WERI-Rb-1 (cell line): Measurements from ENCODE around the gene CHD8.
"Not testable (repeated sequence)": the region's sequence is repeated elsewhere in the genome, so short reads cannot be mapped to it uniquely, and the experiment has no call there.

ENCODE experiments used
- DNase-seq: peaks from one replicate; pipeline ENCODE4 v3.0.0-alpha.2; 2020
- H3K27ac ChIP-seq: fragments of 250-450 bp; sonication (Bioruptor Pico); 2 replicates; pipeline ENCODE4 v1.5.1; 2020; ENCODE audit warnings: mild to moderate bottlenecking, moderate library complexity
- H3K27me3 ChIP-seq: fragments of 250-450 bp; sonication (Bioruptor Pico); 2 replicates; pipeline ENCODE4 v1.5.1; 2021; ENCODE audit warnings: mild to moderate bottlenecking, low read depth, moderate library complexity; ENCODE audit not compliant: insufficient read depth, severe bottlenecking
- H3K36me3 ChIP-seq: fragments of 250-450 bp; sonication (Bioruptor Pico); 2 replicates; pipeline ENCODE4 v1.5.1; 2020; ENCODE audit warnings: mild to moderate bottlenecking, moderate library complexity
- H3K4me3 ChIP-seq: 2 replicates; pipeline ENCODE4 v1.5.1; 2011; ENCODE audit warnings: low read depth, mild to moderate bottlenecking, control low read depth, low read length
- H3K9me3 ChIP-seq: fragments of 250-450 bp; sonication (Bioruptor Pico); 2 replicates; pipeline ENCODE4 v1.5.1; 2021; ENCODE audit warnings: mild to moderate bottlenecking, moderate library complexity; ENCODE audit not compliant: severe bottlenecking
- TF ChIP-seq, protein P1 (sequence below): IDR thresholded peaks from 2 replicates; pipeline ENCODE4 v1.5.1; 2011; ENCODE audit warnings: low read depth, mild to moderate bottlenecking, control low read depth, inconsistent platforms, low read length

Gene CHD8

DNA sequence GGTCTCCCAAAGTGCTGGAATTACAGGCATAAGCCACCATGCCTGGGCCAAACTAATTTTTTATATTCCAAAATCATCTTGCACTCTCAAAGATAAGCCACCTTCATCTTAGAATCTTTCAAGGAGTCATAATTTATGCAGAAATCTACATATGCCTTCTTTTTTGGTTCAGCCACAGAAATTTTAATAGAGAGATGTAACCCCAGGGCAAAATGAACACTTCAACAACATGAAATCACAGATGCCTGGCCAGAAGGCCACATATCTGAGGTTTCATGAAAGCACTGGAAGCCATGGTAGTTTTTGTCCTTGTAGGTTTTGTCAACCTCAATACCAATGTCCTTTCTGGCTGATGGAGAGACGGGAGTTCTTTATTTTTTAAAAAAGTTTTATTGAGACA is 81.9 kb downstream of the CHD8 start:
- no peaks in the 10 kb centered on the region for H3K9me3 ChIP-seq
- no peak for DNase-seq
- TF ChIP-seq, protein P1, sequence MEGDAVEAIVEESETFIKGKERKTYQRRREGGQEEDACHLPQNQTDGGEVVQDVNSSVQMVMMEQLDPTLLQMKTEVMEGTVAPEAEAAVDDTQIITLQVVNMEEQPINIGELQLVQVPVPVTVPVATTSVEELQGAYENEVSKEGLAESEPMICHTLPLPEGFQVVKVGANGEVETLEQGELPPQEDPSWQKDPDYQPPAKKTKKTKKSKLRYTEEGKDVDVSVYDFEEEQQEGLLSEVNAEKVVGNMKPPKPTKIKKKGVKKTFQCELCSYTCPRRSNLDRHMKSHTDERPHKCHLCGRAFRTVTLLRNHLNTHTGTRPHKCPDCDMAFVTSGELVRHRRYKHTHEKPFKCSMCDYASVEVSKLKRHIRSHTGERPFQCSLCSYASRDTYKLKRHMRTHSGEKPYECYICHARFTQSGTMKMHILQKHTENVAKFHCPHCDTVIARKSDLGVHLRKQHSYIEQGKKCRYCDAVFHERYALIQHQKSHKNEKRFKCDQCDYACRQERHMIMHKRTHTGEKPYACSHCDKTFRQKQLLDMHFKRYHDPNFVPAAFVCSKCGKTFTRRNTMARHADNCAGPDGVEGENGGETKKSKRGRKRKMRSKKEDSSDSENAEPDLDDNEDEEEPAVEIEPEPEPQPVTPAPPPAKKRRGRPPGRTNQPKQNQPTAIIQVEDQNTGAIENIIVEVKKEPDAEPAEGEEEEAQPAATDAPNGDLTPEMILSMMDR: no peak
- H3K4me3 ChIP-seq: no peak overlapping the region
- no peaks in the 10 kb centered on the region for H3K27me3 ChIP-seq
- H3K36me3 ChIP-seq: peaks cover 66% of the 10 kb centered on the region
- H3K27ac ChIP-seq: no peak overlapping the region

DNA sequence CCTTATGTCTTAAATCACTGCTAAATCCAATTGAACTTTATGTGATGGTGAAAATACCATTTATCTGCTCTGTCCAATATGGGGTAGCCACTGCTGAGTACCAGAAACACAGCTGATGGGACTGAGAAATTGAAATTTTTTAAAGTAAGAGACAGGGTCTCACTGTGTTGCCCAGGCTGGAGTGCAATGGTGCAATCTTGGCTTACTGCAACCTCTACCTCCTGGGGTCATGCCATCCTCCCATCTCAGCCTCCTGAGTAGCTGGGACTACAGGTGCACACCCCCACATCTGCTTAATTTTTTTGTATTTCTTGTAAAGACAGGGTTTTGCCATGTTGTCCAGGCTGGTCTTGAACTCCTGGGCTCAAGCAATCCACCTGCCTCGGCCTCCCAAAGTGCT is 83.1 kb downstream of the CHD8 start:
- not testable (repeated sequence) for H3K4me3 ChIP-seq, H3K27ac ChIP-seq, H3K9me3 ChIP-seq, DNase-seq, H3K27me3 ChIP-seq
- peaks cover 68% of the 10 kb centered on the region for H3K36me3 ChIP-seq

DNA sequence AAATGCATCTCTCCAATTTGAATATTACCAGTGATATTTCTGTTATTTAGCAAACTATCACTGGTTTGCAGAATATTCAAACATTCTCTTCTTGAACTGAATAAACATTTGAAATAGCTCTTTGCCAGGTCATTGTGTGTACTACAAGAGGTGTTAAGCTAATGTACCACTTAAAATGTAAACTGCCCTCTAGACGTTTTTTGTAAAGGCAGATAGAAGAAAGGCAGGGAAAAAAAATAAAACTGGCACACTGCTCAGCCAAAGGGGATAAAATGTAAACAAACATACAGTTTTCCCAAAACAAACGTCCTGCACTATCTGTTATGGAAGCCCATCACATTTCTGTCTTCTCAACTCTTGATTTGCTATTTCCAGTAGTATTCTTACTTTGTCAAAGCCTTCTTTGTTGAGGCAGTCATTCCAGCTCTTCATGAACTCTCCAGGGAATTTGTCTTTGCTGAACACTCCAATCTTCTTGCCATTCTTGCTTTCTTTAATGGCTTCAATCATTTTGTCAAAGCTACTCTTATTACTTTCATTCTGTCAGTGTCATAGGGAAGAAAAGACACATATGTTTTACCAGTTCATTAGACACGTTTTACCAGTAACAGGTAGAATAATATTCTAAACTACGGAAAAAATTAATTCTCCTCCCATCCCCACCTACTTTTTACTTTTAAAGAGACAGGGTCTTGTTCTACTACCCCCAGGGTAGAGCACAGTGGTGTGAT is 85.8 kb downstream of the CHD8 start:
- TF ChIP-seq, protein P1: no peak
- H3K9me3 ChIP-seq: no peaks in the 10 kb centered on the region
- H3K36me3 ChIP-seq: peaks cover 80% of the 10 kb centered on the region
- H3K27ac ChIP-seq: no peak overlapping the region
- H3K4me3 ChIP-seq: no peak overlapping the region
- no peaks in the 10 kb centered on the region for H3K27me3 ChIP-seq
- no peak for DNase-seq

DNA sequence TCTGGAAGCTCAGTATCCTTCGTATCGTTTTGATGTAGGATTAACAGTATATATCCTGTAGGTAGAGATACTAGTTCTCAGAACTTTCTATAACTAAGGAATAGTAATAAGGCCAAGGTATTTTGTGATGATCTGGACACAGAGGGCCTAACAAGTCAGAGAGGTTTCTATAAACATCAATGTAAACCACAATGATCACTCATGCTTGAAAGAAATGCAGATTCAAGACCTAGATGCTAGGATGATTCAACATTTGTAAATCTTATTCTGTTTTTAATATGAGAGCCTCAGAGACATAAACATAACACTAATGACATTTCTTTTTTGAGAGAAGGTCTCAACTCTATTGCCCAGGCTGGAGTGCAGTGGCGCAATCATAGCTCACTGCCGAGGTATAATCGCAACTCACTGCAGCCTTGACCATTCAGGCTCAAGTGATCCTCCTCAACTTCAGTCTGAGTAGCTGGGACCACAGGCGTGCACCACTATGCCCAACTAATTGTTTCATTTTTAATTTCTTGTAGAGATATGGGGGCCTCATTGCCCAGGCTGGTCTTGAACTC is 88.3 kb downstream of the CHD8 start:
- TF ChIP-seq, protein P1: no peak
- Histone ChIP-seq H3K27ac (no peak overlapping the region), H3K9me3 (no peaks in the 10 kb centered on the region), H3K27me3 (no peaks in the 10 kb centered on the region), H3K36me3 (peaks cover 98% of the 10 kb centered on the region), H3K4me3 (no peak overlapping the region)
- no peak for DNase-seq

DNA sequence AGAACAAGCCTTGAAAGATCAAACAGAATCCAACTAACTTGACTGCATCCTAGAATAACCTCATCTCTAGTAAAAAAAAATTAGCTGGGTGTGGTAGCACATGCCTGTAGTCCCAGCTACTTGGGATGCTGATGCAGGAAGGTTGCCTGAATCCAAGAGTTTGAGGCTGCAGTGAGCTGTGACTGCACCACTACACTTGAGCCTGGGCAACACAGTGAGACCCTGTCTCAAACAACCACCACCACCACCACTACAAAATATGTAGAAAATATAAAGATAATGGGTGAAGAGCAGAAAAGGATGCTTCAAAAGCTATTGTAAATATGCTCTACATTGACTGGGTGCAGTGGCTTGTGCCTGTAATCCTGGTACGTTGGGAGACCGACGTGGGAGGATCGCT is 99.4 kb downstream of the CHD8 start:
- Histone ChIP-seq H3K27me3 (no peaks in the 10 kb centered on the region), H3K4me3 (no peak overlapping the region), H3K9me3 (no peaks in the 10 kb centered on the region), H3K36me3 (peaks cover 95% of the 10 kb centered on the region), H3K27ac (no peak overlapping the region)
- no peak for DNase-seq
- TF ChIP-seq, protein P1: no peak

DNA sequence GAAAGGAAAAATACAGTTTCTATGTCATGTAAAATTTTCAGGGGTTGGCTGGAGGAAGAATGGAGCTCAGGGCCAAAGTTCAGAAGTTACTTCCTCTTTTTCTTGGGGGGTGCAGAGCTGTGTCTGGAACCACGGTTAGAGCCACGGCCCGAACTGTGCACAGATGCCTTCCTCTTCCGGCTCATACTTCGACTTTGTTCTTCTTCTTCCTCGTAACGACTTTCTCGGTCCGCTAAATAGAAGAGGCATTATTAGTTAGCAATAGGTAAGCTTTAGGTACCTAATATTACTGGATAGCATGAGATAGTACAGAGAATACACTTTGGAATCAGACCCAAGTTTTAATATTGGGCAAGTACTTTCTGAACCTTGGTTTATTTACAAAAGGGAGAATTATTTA is 103.3 kb downstream of the CHD8 start:
- Histone ChIP-seq H3K27me3 (no peaks in the 10 kb centered on the region), H3K36me3 (peaks cover 71% of the 10 kb centered on the region), H3K4me3 (no peak overlapping the region), H3K9me3 (no peaks in the 10 kb centered on the region), H3K27ac (no peak overlapping the region)
- TF ChIP-seq, protein P1: no peak
- no peak for DNase-seq
